NCI-H1417 (cell line): ENCODE results near the gene CNST.
"Not testable (repeated sequence)": the region's sequence is repeated elsewhere in the genome, so short reads cannot be mapped to it uniquely, and the experiment has no call there.

Source experiments
- DNase-seq, 3 experiments: peaks; one replicate each; lab custom pipeline; 2025; lab: John Stamatoyannopoulos, UW

Gene CNST

GRCh38 chr1:246711548-246712003 lies 145.3 kb downstream of the CNST start:
- DNase-seq, result no peak

GRCh38 chr1:246712428-246712827 lies 146.2 kb downstream of the CNST start:
- not testable (repeated sequence) for DNase-seq
